ENCODE measurements around the gene FRY.

DNA sequence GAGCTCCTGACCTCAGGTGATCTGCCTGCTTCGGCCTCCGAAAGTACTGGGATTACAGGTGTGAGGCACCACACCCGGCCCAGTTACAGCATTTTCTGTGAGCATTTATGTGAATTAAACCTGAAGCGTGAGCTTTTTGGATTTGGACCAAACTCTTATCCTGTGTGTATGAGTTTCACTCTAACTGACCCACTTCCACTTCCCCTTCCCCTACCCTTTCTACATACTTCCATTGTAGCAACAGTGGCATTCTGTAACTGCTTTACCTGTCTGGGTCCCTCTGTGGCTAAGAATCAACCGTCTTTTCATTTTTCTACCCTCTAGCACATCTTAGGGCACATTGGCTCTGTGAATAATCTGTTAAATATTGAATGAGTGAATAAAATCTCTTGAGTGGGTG is 16.2 kb downstream of the FRY start:
- TF ChIP-seq, protein P1, sequence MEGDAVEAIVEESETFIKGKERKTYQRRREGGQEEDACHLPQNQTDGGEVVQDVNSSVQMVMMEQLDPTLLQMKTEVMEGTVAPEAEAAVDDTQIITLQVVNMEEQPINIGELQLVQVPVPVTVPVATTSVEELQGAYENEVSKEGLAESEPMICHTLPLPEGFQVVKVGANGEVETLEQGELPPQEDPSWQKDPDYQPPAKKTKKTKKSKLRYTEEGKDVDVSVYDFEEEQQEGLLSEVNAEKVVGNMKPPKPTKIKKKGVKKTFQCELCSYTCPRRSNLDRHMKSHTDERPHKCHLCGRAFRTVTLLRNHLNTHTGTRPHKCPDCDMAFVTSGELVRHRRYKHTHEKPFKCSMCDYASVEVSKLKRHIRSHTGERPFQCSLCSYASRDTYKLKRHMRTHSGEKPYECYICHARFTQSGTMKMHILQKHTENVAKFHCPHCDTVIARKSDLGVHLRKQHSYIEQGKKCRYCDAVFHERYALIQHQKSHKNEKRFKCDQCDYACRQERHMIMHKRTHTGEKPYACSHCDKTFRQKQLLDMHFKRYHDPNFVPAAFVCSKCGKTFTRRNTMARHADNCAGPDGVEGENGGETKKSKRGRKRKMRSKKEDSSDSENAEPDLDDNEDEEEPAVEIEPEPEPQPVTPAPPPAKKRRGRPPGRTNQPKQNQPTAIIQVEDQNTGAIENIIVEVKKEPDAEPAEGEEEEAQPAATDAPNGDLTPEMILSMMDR (conservative IDR thresholded peaks at IDR 0.05; ENCODE audit: low read length), result no peak
- no peak for TF ChIP-seq EZH2phosphoT487 (IDR thresholded peaks at IDR 0.05; ENCODE audit: borderline replicate concordance)
